Measurements from ENCODE around the gene GIT1.

The GIT1 gene, protein sequence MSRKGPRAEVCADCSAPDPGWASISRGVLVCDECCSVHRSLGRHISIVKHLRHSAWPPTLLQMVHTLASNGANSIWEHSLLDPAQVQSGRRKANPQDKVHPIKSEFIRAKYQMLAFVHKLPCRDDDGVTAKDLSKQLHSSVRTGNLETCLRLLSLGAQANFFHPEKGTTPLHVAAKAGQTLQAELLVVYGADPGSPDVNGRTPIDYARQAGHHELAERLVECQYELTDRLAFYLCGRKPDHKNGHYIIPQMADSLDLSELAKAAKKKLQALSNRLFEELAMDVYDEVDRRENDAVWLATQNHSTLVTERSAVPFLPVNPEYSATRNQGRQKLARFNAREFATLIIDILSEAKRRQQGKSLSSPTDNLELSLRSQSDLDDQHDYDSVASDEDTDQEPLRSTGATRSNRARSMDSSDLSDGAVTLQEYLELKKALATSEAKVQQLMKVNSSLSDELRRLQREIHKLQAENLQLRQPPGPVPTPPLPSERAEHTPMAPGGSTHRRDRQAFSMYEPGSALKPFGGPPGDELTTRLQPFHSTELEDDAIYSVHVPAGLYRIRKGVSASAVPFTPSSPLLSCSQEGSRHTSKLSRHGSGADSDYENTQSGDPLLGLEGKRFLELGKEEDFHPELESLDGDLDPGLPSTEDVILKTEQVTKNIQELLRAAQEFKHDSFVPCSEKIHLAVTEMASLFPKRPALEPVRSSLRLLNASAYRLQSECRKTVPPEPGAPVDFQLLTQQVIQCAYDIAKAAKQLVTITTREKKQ

GRCh38 chr17:29589524-29590410, at the start of gene GIT1:
GIT1 (minus strand) TSS chr17:29589648; CDS start chr17:29589378, 270 bp downstream.
- DNase-seq, result peak; percentile 60

DNA sequence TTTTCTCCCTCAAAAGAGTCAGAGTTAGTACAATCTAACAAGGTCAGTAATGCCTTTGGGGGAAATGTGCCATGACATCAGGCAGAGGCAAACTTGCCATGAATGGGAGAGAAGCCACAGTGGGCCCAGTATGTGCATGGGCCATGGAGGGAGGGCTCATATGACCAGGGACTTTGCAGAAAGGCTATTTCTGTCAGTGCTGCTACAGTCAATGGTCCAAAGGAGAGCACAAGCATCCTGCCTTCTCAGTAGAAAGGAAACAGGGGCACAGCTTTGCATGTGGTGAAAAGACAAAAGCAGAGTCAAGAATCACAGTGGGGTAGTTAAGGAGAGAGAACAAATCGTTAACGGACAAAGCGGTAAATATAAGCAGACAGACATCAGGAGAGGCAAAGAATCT, 44.4 kb upstream of the GIT1 start:
- DNase-seq, result no peak

GRCh38 chr17:29630630-29631193, 41.3 kb upstream of the GIT1 start:
- no peak for DNase-seq

DNA sequence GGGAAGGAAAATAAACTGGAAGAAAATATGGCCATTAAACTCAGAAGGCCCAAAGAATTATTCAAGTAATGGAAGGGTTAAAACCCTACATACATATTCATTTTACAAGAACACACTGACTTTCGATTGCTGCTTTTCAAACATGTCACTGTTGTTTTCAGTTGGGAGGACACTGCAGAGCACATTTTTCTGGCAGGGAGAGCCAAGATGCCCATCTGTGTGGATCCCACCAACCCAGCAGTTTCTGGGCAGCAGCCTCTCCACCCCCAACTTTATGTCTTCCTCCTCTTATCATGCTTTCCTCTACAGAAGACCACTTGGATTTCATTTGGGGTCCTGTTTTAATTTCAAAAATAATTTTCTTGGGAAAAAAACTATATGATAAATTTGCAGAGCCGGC, 40.4 kb upstream of the GIT1 start:
- DNase-seq, result no peak

- no peak for DNase-seq
Observed at GRCh38 chr17:29628644-29629043, 39.2 kb upstream of the GIT1 start.

GRCh38 chr17:29627951-29628350, 38.5 kb upstream of the GIT1 start:
- no peak for DNase-seq

DNA sequence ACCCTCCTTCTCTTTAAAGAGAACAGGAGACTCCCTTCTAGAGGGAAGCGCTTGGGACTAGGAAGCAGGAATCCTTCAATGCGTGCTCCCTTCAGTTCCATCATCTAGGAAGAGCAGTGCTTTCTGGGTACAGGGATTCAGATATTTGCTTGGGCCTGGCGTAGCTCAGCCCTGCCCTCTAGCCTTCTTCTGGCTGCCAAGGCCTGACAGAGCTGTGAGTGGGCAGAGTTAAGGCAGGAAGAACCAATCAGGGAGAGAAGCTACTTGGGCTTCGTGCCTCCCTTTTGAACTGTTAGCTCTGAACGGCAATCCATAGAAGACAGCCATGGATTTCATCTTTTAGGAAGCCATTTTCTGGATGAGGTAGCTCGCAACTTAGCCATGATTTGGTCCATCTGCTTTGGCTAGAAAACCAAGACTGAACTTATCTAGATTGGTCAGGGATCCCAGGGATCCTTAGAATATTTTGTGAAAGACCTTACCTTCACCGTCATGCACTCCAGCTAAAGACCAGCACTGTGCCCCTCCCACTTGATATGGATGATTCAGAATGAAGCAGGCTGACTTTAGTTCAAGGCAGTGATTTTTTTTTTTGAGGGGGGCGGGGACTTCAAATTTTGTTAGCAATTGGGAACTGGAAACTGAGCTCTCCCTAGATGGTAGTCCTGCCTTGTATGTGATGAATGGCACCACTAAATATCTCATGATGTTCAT, 35.7 kb upstream of the GIT1 start:
- DNase-seq, result no peak

- DNase-seq, result no peak
Observed at GRCh38 chr17:29624586-29624985, 35.1 kb upstream of the GIT1 start.

GRCh38 chr17:29623283-29623647, 33.8 kb upstream of the GIT1 start:
- DNase-seq, result no peak

DNA sequence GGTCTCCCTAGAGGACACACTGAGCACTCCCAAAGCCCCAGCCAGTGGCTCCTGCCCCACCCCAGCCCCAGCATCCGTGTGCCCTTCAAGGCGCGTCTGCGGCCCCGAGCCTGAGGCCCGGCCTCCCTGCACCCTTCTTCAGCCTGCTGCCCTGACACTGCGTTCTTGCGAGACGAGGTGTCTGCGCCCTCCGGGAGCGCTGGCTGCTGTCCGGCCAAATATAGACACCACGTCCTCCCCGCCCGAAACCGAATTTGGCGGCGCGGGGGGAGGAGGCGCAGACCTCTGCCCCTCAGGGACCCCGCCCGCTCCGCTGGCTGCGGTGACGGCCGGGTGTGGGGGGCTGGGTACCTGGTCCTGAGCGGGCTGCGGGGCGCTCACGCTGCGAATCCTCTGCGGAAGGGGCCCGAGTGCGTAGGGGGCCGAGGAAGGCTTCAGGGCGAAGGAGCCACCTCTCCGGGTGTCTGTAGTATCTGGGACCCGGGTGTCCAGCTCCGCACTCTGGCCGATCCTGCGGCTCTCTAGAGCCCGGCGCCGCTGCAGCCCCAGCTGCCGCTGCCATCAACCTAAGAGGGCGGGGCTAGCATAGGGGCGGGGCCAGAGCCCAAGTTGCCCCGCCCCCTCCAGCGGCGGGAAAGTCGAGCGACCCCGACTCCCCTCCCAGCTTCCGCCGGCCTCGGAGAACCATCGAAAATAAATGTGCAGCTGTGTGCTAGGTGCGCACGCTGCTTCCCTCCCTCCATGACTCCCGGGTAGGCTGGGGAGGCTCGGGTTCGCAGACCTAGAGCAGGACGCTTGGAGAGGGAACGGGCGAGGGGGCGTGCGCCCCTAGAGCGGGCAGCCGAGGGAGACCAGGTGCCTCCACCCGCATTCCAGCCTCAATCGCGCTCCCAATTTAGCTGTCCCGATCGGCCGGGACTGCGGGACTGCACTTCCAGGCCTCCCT, 33.2 kb upstream of the GIT1 start, which contains the start of gene CORO6:
TSS of gene CORO6 (minus strand) at position 576 of the 946 bp plus-strand sequence. CDS start 1,491 bp downstream, outside the sequence.
- no peak for DNase-seq

GRCh38 chr17:29621751-29622194, 32.3 kb upstream of the GIT1 start:
- DNase-seq, result no peak

DNA sequence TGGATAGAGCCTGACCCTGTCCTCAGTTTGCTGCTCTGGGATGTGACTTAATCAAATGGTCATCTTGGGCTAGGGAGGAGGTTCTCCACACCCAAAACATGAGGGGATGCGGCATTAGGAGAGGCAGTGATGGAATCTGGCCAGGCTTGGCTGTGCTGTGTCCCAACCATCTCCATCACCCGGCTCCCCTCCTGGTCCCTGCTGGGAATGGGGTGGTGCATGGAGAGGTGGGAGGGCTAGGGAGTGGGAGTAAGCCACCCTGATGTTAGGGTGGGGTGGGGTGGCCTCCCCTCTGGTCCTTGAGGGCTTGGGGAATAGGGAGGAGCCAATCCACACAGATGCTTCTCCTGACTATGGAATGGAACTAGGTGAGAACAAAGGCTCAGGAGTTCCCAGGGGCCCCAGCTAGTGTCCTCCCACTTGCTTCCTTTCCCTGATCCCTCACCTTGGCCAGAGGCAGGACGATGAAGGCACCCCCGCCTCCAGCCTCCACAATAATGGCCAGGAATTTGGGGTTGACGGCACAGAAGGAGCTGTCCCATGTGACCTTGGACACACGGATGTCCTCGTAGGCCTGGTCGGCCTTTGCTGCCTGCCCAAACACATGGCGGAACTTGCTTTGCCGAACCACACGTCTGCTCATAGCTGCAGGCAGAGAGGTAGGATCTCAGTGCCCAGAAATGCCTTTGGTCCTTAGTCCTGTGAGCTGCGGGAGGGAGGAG, 31.5 kb upstream of the GIT1 start:
- no peak for DNase-seq

DNA sequence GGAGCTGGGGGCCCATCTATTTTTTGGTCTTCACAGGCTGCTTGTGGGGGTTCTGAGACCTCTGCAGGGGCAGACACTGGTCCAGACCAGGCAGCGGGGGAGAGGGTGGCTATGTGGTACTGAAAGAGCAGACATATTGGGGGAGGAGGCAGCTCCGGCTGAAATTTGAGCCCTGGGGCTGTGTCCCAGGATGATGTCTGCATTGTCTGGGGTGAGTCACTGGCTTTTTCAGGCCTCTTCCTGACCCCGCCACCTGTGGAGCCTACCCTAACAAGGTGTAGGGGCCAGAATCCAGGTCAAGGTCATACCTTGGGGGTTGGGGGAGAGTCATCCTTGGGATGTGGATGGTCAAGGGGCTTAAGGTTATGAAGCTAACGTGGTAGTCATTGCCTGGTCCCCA, 30.8 kb upstream of the GIT1 start:
- no peak for DNase-seq

DNA sequence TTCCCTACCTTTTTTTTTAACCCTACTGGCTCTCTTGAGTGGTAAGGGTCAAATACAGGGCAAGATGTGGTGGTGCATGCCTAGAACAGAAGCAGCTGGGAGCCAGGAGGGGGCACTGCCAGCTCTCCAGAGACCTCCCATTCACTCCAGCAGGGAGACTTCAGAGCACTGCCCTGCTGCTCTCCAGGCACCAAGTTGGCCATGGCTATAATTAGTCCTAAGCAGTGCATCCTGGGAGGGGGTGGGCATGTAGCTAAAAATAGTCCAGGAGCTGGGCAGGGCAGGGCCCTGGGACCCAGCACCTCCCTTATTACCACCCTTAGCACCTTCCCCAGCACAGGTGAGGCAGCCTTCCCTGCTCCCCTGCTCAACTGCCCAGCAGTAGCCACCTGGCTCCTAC, 29.8 kb upstream of the GIT1 start:
- no peak for DNase-seq

GRCh38 chr17:29618272-29619065, 29.0 kb upstream of the GIT1 start:
- no peak for DNase-seq

DNA sequence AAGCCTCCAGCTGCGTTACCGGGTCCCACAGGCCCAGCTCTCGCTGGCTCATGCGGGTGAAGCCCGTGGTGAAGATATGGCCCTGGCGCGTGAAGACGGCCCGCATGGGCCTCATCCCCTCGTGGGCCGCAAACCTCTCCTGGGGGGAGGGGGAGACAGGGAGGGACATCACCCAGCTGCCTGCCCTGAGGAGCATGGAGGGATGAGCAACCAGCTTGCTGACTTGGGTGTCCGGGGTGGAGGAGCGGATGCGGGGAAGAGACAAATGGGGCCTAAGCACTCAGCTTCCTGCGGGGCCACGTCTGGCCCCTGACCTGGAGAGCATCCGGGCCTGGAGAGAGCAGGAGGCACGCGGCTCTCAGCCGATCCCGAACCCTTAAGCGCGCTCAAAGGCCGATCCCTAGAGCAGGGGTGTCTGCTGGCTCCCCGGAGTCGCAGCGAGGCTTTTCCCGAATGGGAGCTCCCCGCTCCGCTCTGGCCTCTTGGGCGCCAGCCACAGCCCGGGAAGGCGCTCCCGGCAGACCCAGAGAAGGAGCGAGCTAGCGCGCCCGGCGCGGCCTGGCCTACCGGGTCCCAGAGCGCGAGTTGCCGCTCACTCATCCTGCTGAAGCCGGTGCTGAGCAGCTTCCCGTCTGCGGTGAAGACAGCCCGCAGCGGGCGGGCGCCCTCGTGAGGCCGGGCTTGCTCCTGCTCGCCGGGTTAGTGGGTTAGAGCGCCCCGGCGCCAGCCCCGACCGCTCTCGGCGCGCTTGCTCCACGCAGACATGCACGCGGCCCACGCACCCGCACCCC, 28.2 kb upstream of the GIT1 start:
- DNase-seq, result peak; percentile 49

DNA sequence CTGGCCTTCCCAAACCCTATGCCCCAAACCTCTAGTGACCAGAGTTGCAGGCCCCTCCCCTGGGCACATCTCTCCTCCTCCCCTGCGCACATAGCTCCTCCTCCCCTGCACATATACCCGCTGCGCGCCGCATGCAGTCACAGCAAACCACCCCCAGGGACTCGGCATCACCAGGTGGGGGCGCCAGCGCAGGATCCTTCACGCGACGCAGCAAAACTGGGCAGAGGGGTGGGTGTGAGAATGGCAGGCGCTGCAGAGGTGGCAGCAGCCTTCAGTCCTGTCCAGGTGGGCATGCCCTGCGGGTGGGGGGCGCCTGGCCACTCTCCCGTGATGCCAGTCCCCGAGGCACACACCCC, 27.7 kb upstream of the GIT1 start:
- peak; percentile 73 for DNase-seq

DNA sequence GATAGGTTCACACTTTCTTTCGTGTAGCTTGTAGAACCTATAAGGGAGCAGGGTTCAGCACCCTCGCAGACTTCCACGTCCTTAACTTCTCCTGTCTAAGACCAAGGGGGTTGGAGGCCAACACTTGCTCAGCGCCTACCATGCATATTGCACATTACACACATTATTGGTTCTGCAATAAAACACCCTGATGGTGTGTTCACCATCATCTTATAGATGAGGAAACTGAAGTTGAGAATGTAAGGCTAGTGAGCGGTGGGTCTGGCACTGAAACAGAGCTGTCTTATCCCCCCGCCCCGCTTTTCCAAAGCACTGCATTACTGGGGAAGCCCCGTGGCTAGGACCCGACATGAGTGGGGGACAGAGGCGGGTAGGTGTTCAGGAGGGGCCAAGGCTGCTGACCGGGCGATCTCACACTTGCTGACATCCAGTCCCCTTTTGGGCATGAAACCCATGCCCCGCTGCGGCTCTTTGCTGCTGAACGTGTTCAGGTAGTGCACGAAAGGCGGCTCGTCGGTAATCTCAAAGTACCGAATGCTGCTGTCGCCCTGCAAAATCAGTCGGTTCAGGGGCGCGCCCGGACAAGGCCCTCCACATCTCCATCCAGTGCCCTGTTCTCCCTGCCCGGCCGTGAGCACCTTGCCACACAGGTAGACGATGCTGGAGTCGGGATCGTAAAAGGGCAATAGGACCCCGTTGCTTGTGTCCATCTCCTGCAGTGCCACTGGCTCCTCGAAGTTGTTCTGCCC, 27.0 kb upstream of the GIT1 start:
- no peak for DNase-seq
